Measurements from ENCODE around the gene SEMA3F. TPM values are rescaled to one million over a fixed set of nuclear protein-coding genes. Genes with fewer than 3 reads are reported as not detected.

Gene SEMA3F
- polyA plus RNA-seq, 1 experiment, result 11.4 TPM

- no peak for DNase-seq (ENCODE audit: low read depth)
- Histone ChIP-seq H3K4me3 (ENCODE audit: low read depth, low read length) (no peak overlapping the region), H3K27me3 (ENCODE audit: control insufficient read depth, insufficient read depth, low read length) (no peaks in the 10 kb centered on the region), H3K36me3 (ENCODE audit: control insufficient read depth, insufficient read depth, low read length) (no peaks in the 10 kb centered on the region; the same call in 1 of the 2 replicates)
- CTCF ChIA-PET, result interaction anchor here (0.6 to 1.9 kb wide), 6 partner anchors 9 to 56 kb away, joined by 3 to 9 read pairs (median 6); no protein-coding TSS in a partner anchor
- TF ChIP-seq, protein P1, sequence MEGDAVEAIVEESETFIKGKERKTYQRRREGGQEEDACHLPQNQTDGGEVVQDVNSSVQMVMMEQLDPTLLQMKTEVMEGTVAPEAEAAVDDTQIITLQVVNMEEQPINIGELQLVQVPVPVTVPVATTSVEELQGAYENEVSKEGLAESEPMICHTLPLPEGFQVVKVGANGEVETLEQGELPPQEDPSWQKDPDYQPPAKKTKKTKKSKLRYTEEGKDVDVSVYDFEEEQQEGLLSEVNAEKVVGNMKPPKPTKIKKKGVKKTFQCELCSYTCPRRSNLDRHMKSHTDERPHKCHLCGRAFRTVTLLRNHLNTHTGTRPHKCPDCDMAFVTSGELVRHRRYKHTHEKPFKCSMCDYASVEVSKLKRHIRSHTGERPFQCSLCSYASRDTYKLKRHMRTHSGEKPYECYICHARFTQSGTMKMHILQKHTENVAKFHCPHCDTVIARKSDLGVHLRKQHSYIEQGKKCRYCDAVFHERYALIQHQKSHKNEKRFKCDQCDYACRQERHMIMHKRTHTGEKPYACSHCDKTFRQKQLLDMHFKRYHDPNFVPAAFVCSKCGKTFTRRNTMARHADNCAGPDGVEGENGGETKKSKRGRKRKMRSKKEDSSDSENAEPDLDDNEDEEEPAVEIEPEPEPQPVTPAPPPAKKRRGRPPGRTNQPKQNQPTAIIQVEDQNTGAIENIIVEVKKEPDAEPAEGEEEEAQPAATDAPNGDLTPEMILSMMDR (IDR thresholded peaks at IDR 0.05; ENCODE audit: insufficient read depth, low read depth, low read length), result no peak
- POLR2A ChIA-PET, result interaction anchor here (0.6 kb wide), 1 partner anchor 40 kb away, joined by 4 read pairs; no protein-coding TSS in a partner anchor
These were observed 10.9 kb downstream of the SEMA3F start for GRCh38 chr3:50165910-50166538.

DNA sequence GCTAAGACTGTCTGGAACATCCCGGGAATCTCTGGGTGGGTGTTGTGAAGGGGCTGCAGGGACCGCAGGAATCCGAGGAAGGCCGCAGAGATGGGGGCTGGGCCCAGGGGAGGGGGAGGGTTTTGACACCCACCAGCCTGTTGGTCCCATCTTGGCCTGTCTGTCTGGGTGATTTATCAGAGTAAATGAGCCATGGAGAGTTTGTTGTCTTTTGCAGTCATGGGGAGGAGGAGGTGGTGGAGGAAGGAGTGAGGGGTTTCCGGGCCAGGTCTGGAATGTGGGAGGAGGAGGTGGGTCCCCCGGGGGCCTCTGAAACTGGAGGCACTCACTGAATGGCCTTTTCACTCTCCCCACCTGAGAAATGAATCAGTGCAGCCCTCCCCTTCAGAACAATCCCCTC lies 11.5 kb downstream of the SEMA3F start:
- Histone ChIP-seq H3K36me3 (ENCODE audit: control insufficient read depth, insufficient read depth, low read length) (no peaks in the 10 kb centered on the region), H3K27me3 (ENCODE audit: control insufficient read depth, insufficient read depth, low read length) (no peaks in the 10 kb centered on the region), H3K4me3 (ENCODE audit: low read depth, low read length) (no peak overlapping the region)
- no peak for DNase-seq (ENCODE audit: low read depth)
- ChIA-PET CTCF (no interaction called here), POLR2A (no interaction called here)
- TF ChIP-seq, protein P1 (IDR thresholded peaks at IDR 0.05; ENCODE audit: insufficient read depth, low read depth, low read length), result no peak

GRCh38 chr3:50167069-50167840 lies 12.1 kb downstream of the SEMA3F start:
- TF ChIP-seq, protein P1 (IDR thresholded peaks at IDR 0.05; ENCODE audit: insufficient read depth, low read depth, low read length), result no peak
- H3K36me3 ChIP-seq (ENCODE audit: control insufficient read depth, insufficient read depth, low read length), result no peaks in the 10 kb centered on the region
- ChIA-PET POLR2A (no interaction called here), CTCF (no interaction called here)
- DNase-seq (ENCODE audit: low read depth), result no peak
- H3K4me3 ChIP-seq (ENCODE audit: low read depth, low read length), result no peak overlapping the region
- no peaks in the 10 kb centered on the region for H3K27me3 ChIP-seq (ENCODE audit: control insufficient read depth, insufficient read depth, low read length)

GRCh38 chr3:50167841-50168209 lies 12.7 kb downstream of the SEMA3F start:
- H3K4me3 ChIP-seq (ENCODE audit: low read depth, low read length), result no peak overlapping the region
- no peaks in the 10 kb centered on the region for H3K36me3 ChIP-seq (ENCODE audit: control insufficient read depth, insufficient read depth, low read length)
- POLR2A ChIA-PET, result no interaction called here
- TF ChIP-seq, protein P1 (IDR thresholded peaks at IDR 0.05; ENCODE audit: insufficient read depth, low read depth, low read length), result no peak
- no peak for DNase-seq (ENCODE audit: low read depth)
- no peaks in the 10 kb centered on the region for H3K27me3 ChIP-seq (ENCODE audit: control insufficient read depth, insufficient read depth, low read length)
- CTCF ChIA-PET, result no interaction called here

DNA sequence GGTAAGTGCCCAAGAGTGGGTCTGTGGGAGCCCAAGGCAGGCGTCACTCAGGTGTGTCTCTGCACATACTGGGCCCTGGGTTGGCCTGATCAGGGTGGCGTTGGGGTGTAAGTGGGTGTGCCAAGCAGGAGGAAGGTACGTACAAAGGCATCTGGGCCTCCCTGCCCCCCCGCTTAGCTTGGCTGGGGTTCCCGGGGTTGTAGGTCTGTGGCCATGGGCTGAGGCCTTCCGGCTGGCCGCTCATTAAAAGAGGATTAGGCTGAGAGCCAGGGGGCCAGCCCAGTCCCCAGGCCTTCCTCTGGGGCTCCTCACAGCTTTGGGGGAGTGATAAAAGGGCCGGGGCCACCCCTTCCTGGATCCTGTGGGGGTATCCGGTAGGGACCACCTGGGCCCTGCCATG lies 13.3 kb downstream of the SEMA3F start:
- TF ChIP-seq, protein P1 (IDR thresholded peaks at IDR 0.05; ENCODE audit: insufficient read depth, low read depth, low read length), result no peak
- ChIA-PET POLR2A (no interaction called here), CTCF (no interaction called here)
- H3K36me3 ChIP-seq (ENCODE audit: control insufficient read depth, insufficient read depth, low read length), result no peaks in the 10 kb centered on the region
- no peak overlapping the region for H3K4me3 ChIP-seq (ENCODE audit: low read depth, low read length)
- DNase-seq (ENCODE audit: low read depth), result no peak
- H3K27me3 ChIP-seq (ENCODE audit: control insufficient read depth, insufficient read depth, low read length), result no peaks in the 10 kb centered on the region

All from BJ (cell line).